Measurements from ENCODE around the gene TAF4. TPM values are rescaled to one million over a fixed set of nuclear protein-coding genes. Genes with fewer than 3 reads are reported as not detected.

TAF4 gene
- total RNA-seq (100 to 1,000 TPM; 107 to 111 TPM), polyA plus RNA-seq (ENCODE audit: insufficient read depth, low read depth, low replicate concordance) (30.7 TPM)
- long read RNA-seq, donor 1: 0 reads
- long read RNA-seq, donor 2, full-length matches to known transcripts: 1 of 1 reads
- long read RNA-seq, donor 2, partial matches to known transcripts: 0 of 1 reads
- long read RNA-seq, donor 2, other reads (novel, unspliced or antisense): 0 of 1 reads

GRCh38 chr20:62065674-62066338 lies at the start of gene TAF4:
Gene TAF4, minus strand, starts transcription at chr20:62065881. Its CDS starts 71 bp downstream, at chr20:62065810.
- TF ChIP-seq CTCF (IDR thresholded peaks at IDR 0.05) (no peak), POLR2A (IDR thresholded peaks at IDR 0.05) (peak; percentile 75)
- Histone ChIP-seq H3K4me1 (peaks cover 34% of the 10 kb centered on the region), H3K27ac (peak within 1 kb of the TSS; percentile 86 to 89), H3K9me3 (no peaks in the 10 kb centered on the region), H3K4me3 (peak within 1 kb of the TSS; percentile 67 to 73), H3K36me3 (ENCODE audit: low read depth, missing control alignments) (no peaks in the 10 kb centered on the region), H3K27me3 (no peaks in the 10 kb centered on the region)
- WGBS, 2 donors: 0 to 2% methylated on average over 16 to 35 of the region's 116 CpGs
- peak; percentile 76 for DNase-seq
- intact Hi-C loops (cut with DNase I; ENCODE audit: low total_unique reads): loop anchor here (5.0 kb wide), 2 partner anchors 56 to 76 kb away; partner anchors contain the start of genes LSM14B, PSMA7 and SS18L1

- Histone ChIP-seq H3K4me1 (peaks cover 4% of the 10 kb centered on the region), H3K27ac (no peak overlapping the region), H3K36me3 (ENCODE audit: low read depth, missing control alignments) (no peaks in the 10 kb centered on the region), H3K4me3 (no peak overlapping the region), H3K27me3 (no peaks in the 10 kb centered on the region), H3K9me3 (no peaks in the 10 kb centered on the region)
- TF ChIP-seq POLR2A (IDR thresholded peaks at IDR 0.05): no peak
- no peak for TF ChIP-seq CTCF (IDR thresholded peaks at IDR 0.05)
- no peak for DNase-seq
- 65 to 69% methylated on average over 8 of the region's 8 CpGs for WGBS, 2 donors
- intact Hi-C loops (cut with DNase I; ENCODE audit: low total_unique reads): no loop called here
Measured at GRCh38 chr20:62114894-62115293, 49.2 kb upstream of the TAF4 start.

- H3K27ac ChIP-seq: no peak overlapping the region
- intact Hi-C loops (cut with DNase I; ENCODE audit: low total_unique reads): no loop called here
- no peak for DNase-seq
- H3K9me3 ChIP-seq: no peaks in the 10 kb centered on the region
- WGBS, 2 donors: 93 to 96% methylated on average over 2 to 6 of the region's 6 CpGs
- H3K4me1 ChIP-seq: no peaks in the 10 kb centered on the region
- H3K36me3 ChIP-seq (ENCODE audit: low read depth, missing control alignments): no peaks in the 10 kb centered on the region
- H3K4me3 ChIP-seq: no peak overlapping the region
- TF ChIP-seq CTCF (IDR thresholded peaks at IDR 0.05) (no peak), POLR2A (IDR thresholded peaks at IDR 0.05) (no peak)
- no peaks in the 10 kb centered on the region for H3K27me3 ChIP-seq
Measured at GRCh38 chr20:62112368-62112767, 46.7 kb upstream of the TAF4 start.

GRCh38 chr20:62111148-62111547 lies 45.5 kb upstream of the TAF4 start:
- no peaks in the 10 kb centered on the region for H3K27me3 ChIP-seq
- H3K4me1 ChIP-seq: no peaks in the 10 kb centered on the region
- H3K36me3 ChIP-seq (ENCODE audit: low read depth, missing control alignments): no peaks in the 10 kb centered on the region
- no peak for TF ChIP-seq CTCF (IDR thresholded peaks at IDR 0.05)
- TF ChIP-seq POLR2A (IDR thresholded peaks at IDR 0.05): no peak
- DNase-seq: no peak
- intact Hi-C loops (cut with DNase I; ENCODE audit: low total_unique reads): no loop called here
- H3K9me3 ChIP-seq: no peaks in the 10 kb centered on the region
- WGBS, 2 donors: 93 to 94% methylated on average over 6 of the region's 6 CpGs
- no peak overlapping the region for H3K27ac ChIP-seq
- no peak overlapping the region for H3K4me3 ChIP-seq

Measured in testis (tissue), 5 donors.